Endothelial cell of umbilical vein (primary cell): ENCODE data around the gene MEAK7. TPM values are rescaled to one million over a fixed set of nuclear protein-coding genes. Genes with fewer than 3 reads are reported as not detected.

Experiments
- BruUV-seq: library from RNA; stranded (reverse); fragments of 400-500 nt; replicated peaks from 2 replicates; lab custom pipeline; 2021; lab: Mats Ljungman, UMichigan
- CTCF ChIA-PET: fragments of 300-600, 350-600 bp; sonication (Branson Sonifier 250); formaldehyde crosslinking; loops from one replicate; lab custom pipeline; 2021; ENCODE audit warnings: antibody characterized with exemption, inconsistent platforms; lab: Charles Lee
- POLR2A ChIA-PET: fragments of 300-600, 350-600 bp; sonication (Branson Sonifier 250); formaldehyde crosslinking; loops from one replicate; lab custom pipeline; 2021; ENCODE audit warnings: antibody characterized with exemption, inconsistent platforms; lab: Charles Lee
- DNase-seq: peaks from one replicate; pipeline ENCODE4 v3.0.0-alpha.2; 2011; ENCODE audit warnings: low read depth, low spot score
- FAIRE-seq: peaks from 2 replicates; lab custom pipeline; 2011; peaks lifted over from hg19 to GRCh38; lab: Jason Lieb, UNC
- H2AFZ ChIP-seq: 2 replicates; pipeline ENCODE4 v1.6.0; 2012; ENCODE audit warnings: low read depth, low read length, control low read depth, inconsistent platforms
- H3K27ac ChIP-seq: 2 replicates; pipeline ENCODE4 v1.5.1; 2011; ENCODE audit warnings: low read depth, mild to moderate bottlenecking, control low read depth, low read length, moderate library complexity; ENCODE audit not compliant: insufficient read depth
- H3K27me3 ChIP-seq, 2 experiments: 2 replicates each; pipeline versions ENCODE4 v1.6.0 to v1.6.1; 2011; ENCODE audit warnings: low read length in 2 of 2, mixed read lengths in 1 of 2; ENCODE audit not compliant: control insufficient read depth in 2 of 2, insufficient read depth in 2 of 2
- H3K36me3 ChIP-seq, 2 experiments: 2 replicates in 1 of 2; 3 replicates in 1 of 2; pipeline ENCODE4 v1.5.1; 2011; ENCODE audit warnings: low read length in 2 of 2, mild to moderate bottlenecking in 1 of 2, moderate library complexity in 1 of 2; ENCODE audit not compliant: control insufficient read depth in 2 of 2, insufficient read depth in 2 of 2; ENCODE audit errors: extremely low read depth in 1 of 2
- H3K4me1 ChIP-seq: 3 replicates; pipeline ENCODE4 v1.5.1; 2011; ENCODE audit warnings: mild to moderate bottlenecking, low read length; ENCODE audit not compliant: control insufficient read depth, insufficient read depth; ENCODE audit errors: extremely low read depth
- H3K4me2 ChIP-seq: 2 replicates; pipeline ENCODE4 v1.6.1; 2011; ENCODE audit warnings: low read length, control low read depth, mixed read lengths; ENCODE audit not compliant: insufficient read depth
- H3K4me3 ChIP-seq, 3 experiments: fragments of 200-600 bp in 1 of 3; sonication (generic), shearing (Covaris generic) in 1 of 3; replicated peaks in 1 of 3; 2 replicates each; pipeline ENCODE4 v1.5.1; 2011 to 2016; ENCODE audit warnings: control low read depth in 3 of 3, low read length in 3 of 3, mild to moderate bottlenecking in 2 of 3, inconsistent platforms in 1 of 3, low read depth in 1 of 3, moderate library complexity in 1 of 3; ENCODE audit not compliant: insufficient read depth in 1 of 3
- H3K79me2 ChIP-seq: 2 replicates; pipeline ENCODE4 v1.6.0; 2012; ENCODE audit warnings: low read length, inconsistent platforms; ENCODE audit not compliant: control insufficient read depth, insufficient read depth
- H3K9ac ChIP-seq: replicated peaks from 2 replicates; pipeline ENCODE3; 2011; ENCODE audit warnings: low read length, control low read depth; ENCODE audit not compliant: insufficient read depth; ENCODE audit errors: extremely low read depth
- H3K9me1 ChIP-seq: replicated peaks from 3 replicates; pipeline ENCODE4 v1.6.0; 2011; ENCODE audit warnings: mild to moderate bottlenecking, low read length; ENCODE audit not compliant: control insufficient read depth, insufficient read depth; ENCODE audit errors: extremely low read depth
- H3K9me3 ChIP-seq: replicated peaks from 2 replicates; pipeline ENCODE4 v1.5.1; 2012; ENCODE audit warnings: low read length, inconsistent platforms; ENCODE audit not compliant: control insufficient read depth, insufficient read depth
- H4K20me1 ChIP-seq: replicated peaks from 2 replicates; pipeline ENCODE3; 2011; ENCODE audit warnings: mild to moderate bottlenecking, low read length; ENCODE audit not compliant: control insufficient read depth, insufficient read depth; ENCODE audit errors: extremely low read depth
- CTCF ChIP-seq, 2 donors: IDR thresholded peaks; 1 replicate in 1 of 2; 2 replicates in 1 of 2; pipeline ENCODE4 v1.5.1; 2011; ENCODE audit warnings: low read length in 2 of 2, mild to moderate bottlenecking in 2 of 2, moderate library complexity in 2 of 2, control low read depth in 1 of 2, inconsistent platforms in 1 of 2, low read depth in 1 of 2; ENCODE audit not compliant: insufficient read depth in 1 of 2; ENCODE audit errors: extremely low read depth in 1 of 2
- EZH2 ChIP-seq: IDR thresholded peaks from 2 replicates; pipeline ENCODE4 v1.6.1; 2012; ENCODE audit warnings: borderline replicate concordance, low read depth, mild to moderate bottlenecking, moderate library complexity, low read length, inconsistent platforms; ENCODE audit not compliant: severe bottlenecking
- FOS ChIP-seq: IDR thresholded peaks from 2 replicates; pipeline ENCODE4 v1.6.1; 2011; ENCODE audit warnings: mild to moderate bottlenecking, low read length, moderate library complexity, borderline replicate concordance; ENCODE audit not compliant: insufficient read depth
- GATA2 ChIP-seq: IDR thresholded peaks from 2 replicates; pipeline ENCODE4 v1.7.0; 2011; ENCODE audit warnings: low read depth, mild to moderate bottlenecking, moderate library complexity, mixed read lengths, low read length; ENCODE audit not compliant: insufficient read length, insufficient read depth
- JUN ChIP-seq: IDR thresholded peaks from 2 replicates; pipeline ENCODE4 v1.6.1; 2011; ENCODE audit warnings: borderline replicate concordance, low read depth; ENCODE audit not compliant: insufficient read length, insufficient read depth
- MAX ChIP-seq: IDR thresholded peaks from 2 replicates; pipeline ENCODE4 v1.6.1; 2011; ENCODE audit not compliant: insufficient read depth, insufficient read length
- MYC ChIP-seq: IDR thresholded peaks from one replicate; pipeline ENCODE4 v1.6.1; 2011; ENCODE audit warnings: mild to moderate bottlenecking, low read depth, low read length
- POLR2A ChIP-seq: IDR thresholded peaks from 2 replicates; pipeline ENCODE4 v1.6.1; 2012; ENCODE audit warnings: low read depth, mild to moderate bottlenecking, control low read depth, low read length
- POLR2AphosphoS5 ChIP-seq: IDR thresholded peaks from 2 replicates; pipeline ENCODE4 v1.6.1; 2012; ENCODE audit warnings: low read depth, mild to moderate bottlenecking, control low read depth, low read length, moderate library complexity; ENCODE audit not compliant: insufficient read depth
- dilution Hi-C: fragments of 300-500 bp; cut with MboI; formaldehyde crosslinking; loops from one replicate; pipeline ENCODE4 v1.15.0; 2019; ENCODE audit warnings: low sequenced_read_pairs; ENCODE audit not compliant: extremely low pct_ligation_motif_present
- intact Hi-C: fragments of 100-400 bp; cut with micrococcal nuclease; formaldehyde crosslinking; loops from one replicate; pipeline ENCODE4 v1.10.0; 2022
- polyA plus RNA-seq, 4 experiments: library from polyadenylated mRNA; depleted of rRNA in 3 of 4; stranded (reverse) in 3 of 4; unstranded in 1 of 4; fragments of >200 nt; gene quantifications; 2 replicates each; pipeline versions ENCODE4 v1.2.1 to v1.2.3, GENCODE V29; 2011 to 2012; ENCODE audit warnings: missing spikeins in 1 of 4
- total RNA-seq: library from RNA; stranded (reverse); gene quantifications from 2 replicates; pipeline ENCODE4 v1.2.3, GENCODE V29; 2021

The MEAK7 gene
- total and polyA plus RNA-seq, 2 donors (not counting 3 experiments of a cell fraction or from before 2014, with no cell fraction given) = 16.2 to 22.7 TPM

- dilution Hi-C loops = no loop called here
- FAIRE-seq = no peak
Observed at GRCh38 chr16:84466692-84467091, 37.8 kb downstream of the MEAK7 start.

More at GRCh38 chr16:84466692-84467091, 37.8 kb downstream of the MEAK7 start:
- ChIA-PET CTCF (interaction anchor here (1.0 kb wide), 1 partner anchor 22 kb away, joined by 3 read pairs; no protein-coding TSS in a partner anchor), POLR2A (no interaction called here)
- BruUV-seq = no TSS peak
- H3K9me3 ChIP-seq = no peaks in the 10 kb centered on the region
- H3K27ac ChIP-seq = no peak overlapping the region
- H2AFZ ChIP-seq = no peak overlapping the region
- TF ChIP-seq MAX (no peak), GATA2 (no peak), POLR2A (no peak), MYC (no peak), FOS (no peak), EZH2 (no peak), CTCF (IDR thresholded peaks at IDR 0.05; ENCODE audit: extremely low read depth in 1 of 2, insufficient read depth in 1 of 2, low read depth in 1 of 2, low read length in 2 of 2) (no peak), POLR2AphosphoS5 (no peak), JUN (no peak)
- intact Hi-C loops = no loop called here
- no peaks in the 10 kb centered on the region for H3K9me1 ChIP-seq
- H3K4me1 ChIP-seq = no peaks in the 10 kb centered on the region
- no peak for DNase-seq
- no peak overlapping the region for H3K9ac ChIP-seq
- H3K27me3 ChIP-seq = no peaks in the 10 kb centered on the region
- no peak overlapping the region for H3K4me3 ChIP-seq
- H3K36me3 ChIP-seq = peaks cover 0 to 4% of the 10 kb centered on the region in 2 experiments
- no peaks in the 10 kb centered on the region for H3K79me2 ChIP-seq
- no peaks in the 10 kb centered on the region for H4K20me1 ChIP-seq
- H3K4me2 ChIP-seq = no peak overlapping the region
